Smooth muscle cell (in vitro differentiated cells): ENCODE data around the gene ASTL. TPM values are rescaled to one million over a fixed set of nuclear protein-coding genes. Genes with fewer than 3 reads are reported as not detected.

Experiments used
- DNase-seq: peaks from one replicate; lab custom pipeline; 2025; ENCODE audit not compliant: unreplicated experiment; lab: John Stamatoyannopoulos, UW
- H2AFZ ChIP-seq: fragments of 200-600 bp; sonication (generic); 2 replicates; pipeline ENCODE4 v1.6.0; 2016; ENCODE audit warnings: antibody characterized with exemption, low read depth, mild to moderate bottlenecking
- H3F3A ChIP-seq: fragments of 200-600 bp; sonication (generic); 2 replicates; pipeline ENCODE4 v1.6.0; 2017; ENCODE audit warnings: antibody characterized with exemption, low read depth
- H3K27ac ChIP-seq: fragments of 200-600 bp; sonication (generic); 2 replicates; pipeline ENCODE4 v1.5.1; 2016; ENCODE audit warnings: low read depth, mild to moderate bottlenecking
- H3K27me3 ChIP-seq: fragments of 200-600 bp; sonication (generic); 2 replicates; pipeline ENCODE4 v1.6.1; 2016; ENCODE audit warnings: low read depth, mild to moderate bottlenecking
- H3K36me3 ChIP-seq: fragments of 200-600 bp; sonication (generic); 2 replicates; pipeline ENCODE4 v1.5.1; 2016; ENCODE audit warnings: low read depth
- H3K4me1 ChIP-seq: fragments of 200-600 bp; sonication (generic); 2 replicates; pipeline ENCODE4 v1.5.1; 2016; ENCODE audit warnings: low read depth
- H3K4me2 ChIP-seq: fragments of 200-600 bp; sonication (generic); 2 replicates; pipeline ENCODE4 v1.6.0; 2016; ENCODE audit warnings: mild to moderate bottlenecking
- H3K4me3 ChIP-seq: fragments of 200-600 bp; sonication (generic); 2 replicates; pipeline ENCODE4 v1.5.1; 2016; ENCODE audit warnings: mild to moderate bottlenecking
- H3K79me2 ChIP-seq: fragments of 200-600 bp; sonication (generic); 2 replicates; pipeline ENCODE4 v1.6.0; 2016; ENCODE audit warnings: low read depth, mild to moderate bottlenecking
- H3K9ac ChIP-seq: fragments of 200-600 bp; sonication (generic); 2 replicates; pipeline ENCODE4 v1.6.0; 2016; ENCODE audit warnings: low read depth
- H3K9me3 ChIP-seq: fragments of 200-600 bp; sonication (generic); replicated peaks from 2 replicates; pipeline ENCODE4 v1.5.1; 2016; ENCODE audit warnings: low read depth
- H4K20me1 ChIP-seq: fragments of 200-600 bp; sonication (generic); 2 replicates; pipeline ENCODE4 v1.6.0; 2016; ENCODE audit warnings: low read depth
- whole genome bisulfite sequencing: methylation state at CpG from one replicate; pipeline ENCODE4 v1.1.7; 2016; ENCODE audit warnings: low lambda C conversion rate; 5-methylcytosine and 5-hydroxymethylcytosine counted together
- polyA plus RNA-seq: library from polyadenylated mRNA; unstranded; fragments of >200 nt; fragmentation: Nextera tagmentation; extraction: Ambion mirVana; gene quantifications from 2 replicates; pipeline ENCODE4 v1.2.1, GENCODE V29; 2016
- total RNA-seq: library from RNA; depleted of rRNA; stranded (reverse); fragments of >200 nt; gene quantifications from 2 replicates; pipeline ENCODE4 v1.2.3, GENCODE V29; 2014
- TF ChIP-seq, protein P1 (sequence below): fragments of 200-600 bp; sonication (generic); IDR thresholded peaks from 2 replicates; pipeline ENCODE4 v1.5.1; 2017; ENCODE audit warnings: borderline replicate concordance, mild to moderate bottlenecking, antibody characterized with exemption; ENCODE audit not compliant: insufficient read depth, poor library complexity, severe bottlenecking

Gene ASTL
- total and polyA plus RNA-seq, 2 experiments from 2014 or later = 0.40 TPM; not detected in 1

DNA sequence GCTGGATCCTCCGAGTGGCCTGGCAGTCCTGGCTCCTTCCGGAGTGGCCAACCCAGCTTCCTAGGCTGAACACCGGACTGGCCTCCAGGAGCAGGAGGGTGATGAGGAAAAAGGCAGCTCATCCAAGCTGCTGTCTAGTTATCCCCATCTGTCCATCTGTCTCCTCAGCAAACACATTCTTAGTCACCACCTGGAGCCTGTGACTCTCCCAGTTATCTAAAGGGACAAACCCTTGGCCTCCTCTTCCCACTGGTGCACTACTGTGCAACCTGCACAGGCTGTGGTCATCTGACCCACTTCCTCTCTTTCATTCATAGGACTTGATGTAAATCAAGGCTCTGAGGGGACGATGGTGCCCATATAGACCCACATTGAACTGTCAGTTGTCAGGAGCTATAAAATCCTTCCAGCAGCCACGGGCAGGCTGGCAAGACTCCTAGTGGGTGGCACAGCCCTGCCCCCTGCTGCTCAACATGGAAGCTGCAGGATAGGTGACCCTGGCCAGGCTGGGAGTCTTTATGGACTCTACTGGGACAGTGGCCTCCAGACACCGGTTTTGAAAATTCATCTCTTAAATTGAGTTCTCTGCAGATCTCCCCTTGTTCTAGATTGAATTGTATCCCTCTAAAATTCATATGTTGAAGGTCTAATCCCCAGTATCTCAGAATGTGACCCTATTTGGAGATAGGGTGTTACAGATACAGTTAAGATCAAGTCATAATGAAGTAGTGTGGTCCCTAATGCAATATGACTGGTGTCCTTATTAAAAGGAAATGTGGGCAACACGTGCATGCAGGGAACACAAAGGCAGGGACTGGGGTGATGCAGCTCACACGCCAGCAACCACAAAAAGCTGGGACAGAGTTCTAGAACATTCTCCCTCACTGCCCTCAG lies 36.2 kb upstream of the ASTL start:
- WGBS = 52% methylated on average over 8 of the region's 8 CpGs

DNA sequence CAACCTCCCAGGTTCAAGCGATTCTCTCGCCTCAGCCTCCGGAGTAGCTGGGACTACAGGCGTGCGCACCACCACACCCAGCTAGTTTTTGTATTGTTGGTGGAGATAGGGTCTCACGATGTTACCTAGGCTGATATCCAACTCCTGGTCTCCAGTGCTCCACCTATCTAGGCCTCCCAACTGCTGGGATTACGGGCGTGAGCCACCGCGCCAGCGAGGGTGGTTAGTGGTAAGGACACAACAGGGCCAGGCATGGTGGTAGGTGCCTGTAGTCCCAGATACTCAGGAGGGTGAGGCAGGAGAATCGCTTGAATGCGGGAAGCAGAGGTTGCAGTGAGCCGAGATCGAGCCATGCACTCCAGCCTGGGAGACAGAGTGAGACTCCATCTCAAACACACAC lies 33.5 kb upstream of the ASTL start:
- WGBS = 94% methylated on average over 15 of the region's 15 CpGs
- Histone ChIP-seq H3K27me3 (no peaks in the 10 kb centered on the region), H3K4me3 (no peak overlapping the region), H4K20me1 (no peaks in the 10 kb centered on the region), H3F3A (no peaks in the 10 kb centered on the region), H3K36me3 (no peaks in the 10 kb centered on the region), H3K79me2 (no peaks in the 10 kb centered on the region), H3K27ac (no peak overlapping the region), H3K9ac (no peak overlapping the region), H2AFZ (no peak overlapping the region), H3K4me2 (no peak overlapping the region), H3K4me1 (no peaks in the 10 kb centered on the region), H3K9me3 (no peaks in the 10 kb centered on the region)
- DNase-seq = no peak
- TF ChIP-seq, protein P1, sequence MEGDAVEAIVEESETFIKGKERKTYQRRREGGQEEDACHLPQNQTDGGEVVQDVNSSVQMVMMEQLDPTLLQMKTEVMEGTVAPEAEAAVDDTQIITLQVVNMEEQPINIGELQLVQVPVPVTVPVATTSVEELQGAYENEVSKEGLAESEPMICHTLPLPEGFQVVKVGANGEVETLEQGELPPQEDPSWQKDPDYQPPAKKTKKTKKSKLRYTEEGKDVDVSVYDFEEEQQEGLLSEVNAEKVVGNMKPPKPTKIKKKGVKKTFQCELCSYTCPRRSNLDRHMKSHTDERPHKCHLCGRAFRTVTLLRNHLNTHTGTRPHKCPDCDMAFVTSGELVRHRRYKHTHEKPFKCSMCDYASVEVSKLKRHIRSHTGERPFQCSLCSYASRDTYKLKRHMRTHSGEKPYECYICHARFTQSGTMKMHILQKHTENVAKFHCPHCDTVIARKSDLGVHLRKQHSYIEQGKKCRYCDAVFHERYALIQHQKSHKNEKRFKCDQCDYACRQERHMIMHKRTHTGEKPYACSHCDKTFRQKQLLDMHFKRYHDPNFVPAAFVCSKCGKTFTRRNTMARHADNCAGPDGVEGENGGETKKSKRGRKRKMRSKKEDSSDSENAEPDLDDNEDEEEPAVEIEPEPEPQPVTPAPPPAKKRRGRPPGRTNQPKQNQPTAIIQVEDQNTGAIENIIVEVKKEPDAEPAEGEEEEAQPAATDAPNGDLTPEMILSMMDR = no peak

More for the DNA sequence above, 36.2 kb upstream of the ASTL start:
- TF ChIP-seq, protein P1 = peak; percentile 86
- Histone ChIP-seq H3K4me3 (no peak overlapping the region), H3K79me2 (no peaks in the 10 kb centered on the region), H3F3A (no peaks in the 10 kb centered on the region), H3K4me2 (no peak overlapping the region), H2AFZ (no peak overlapping the region), H4K20me1 (no peaks in the 10 kb centered on the region), H3K36me3 (no peaks in the 10 kb centered on the region), H3K27ac (no peak overlapping the region), H3K4me1 (no peaks in the 10 kb centered on the region), H3K9ac (no peak overlapping the region), H3K27me3 (no peaks in the 10 kb centered on the region), H3K9me3 (no peaks in the 10 kb centered on the region)
- DNase-seq = peak; percentile 26

DNA sequence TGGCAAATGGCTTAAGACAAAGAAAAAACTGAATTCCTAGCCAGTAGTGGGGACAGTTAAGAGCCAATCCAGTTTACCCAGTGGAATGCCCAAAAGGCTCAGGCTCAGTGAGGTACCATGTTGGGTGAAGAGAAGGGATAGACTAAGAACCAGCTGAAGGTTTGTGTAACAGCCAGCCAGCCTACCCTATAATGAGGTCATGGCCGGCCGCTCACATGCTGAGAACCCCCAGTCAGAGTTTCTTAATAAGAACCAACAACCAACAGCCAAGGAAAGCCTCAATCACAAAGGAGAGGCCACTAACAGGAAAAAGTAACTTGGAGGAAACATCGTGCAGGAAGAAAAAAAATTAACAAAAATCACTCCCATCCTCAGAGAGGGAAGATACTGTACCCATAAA lies 32.3 kb upstream of the ASTL start:
- Histone ChIP-seq H3K27ac (no peak overlapping the region), H3K9ac (no peak overlapping the region), H3F3A (no peaks in the 10 kb centered on the region), H3K4me1 (no peaks in the 10 kb centered on the region), H3K4me3 (no peak overlapping the region), H2AFZ (no peak overlapping the region), H3K9me3 (no peaks in the 10 kb centered on the region), H3K4me2 (no peak overlapping the region), H3K79me2 (no peaks in the 10 kb centered on the region), H3K27me3 (no peaks in the 10 kb centered on the region), H3K36me3 (no peaks in the 10 kb centered on the region), H4K20me1 (no peaks in the 10 kb centered on the region)
- 95% methylated on average over 3 of the region's 3 CpGs for WGBS
- TF ChIP-seq, protein P1 = no peak
- DNase-seq = no peak
